Left ventricle myocardium inferior (tissue), 1 donor: ENCODE measurements around the gene NALCN. TPM values are rescaled to one million over a fixed set of nuclear protein-coding genes. Genes with fewer than 3 reads are reported as not detected.

Experiments used
- DNase-seq: peaks from one replicate; pipeline ENCODE4 v3.0.0-alpha.2; 2020
- H3K27ac ChIP-seq: fragments of 200-600 bp; replicated peaks from 2 replicates; pipeline ENCODE4 v1.8.0; 2021
- H3K27me3 ChIP-seq: fragments of 200-600 bp; 2 replicates; pipeline ENCODE4 v1.8.0; 2021; ENCODE audit warnings: low read depth
- H3K36me3 ChIP-seq: fragments of 200-600 bp; 2 replicates; pipeline ENCODE4 v1.8.0; 2021
- H3K4me1 ChIP-seq: fragments of 200-600 bp; 2 replicates; pipeline ENCODE4 v1.8.0; 2021
- H3K4me3 ChIP-seq: fragments of 200-600 bp; 2 replicates; pipeline ENCODE4 v1.8.0; 2021; ENCODE audit warnings: mild to moderate bottlenecking, moderate library complexity
- H3K9me3 ChIP-seq: fragments of 200-600 bp; replicated peaks from 2 replicates; pipeline ENCODE4 v1.8.0; 2021
- intact Hi-C: fragments of 100-400 bp; cut with micrococcal nuclease; formaldehyde crosslinking; loops from one replicate; pipeline ENCODE4 v1.11.0; 2022
- total RNA-seq: library from RNA; stranded (reverse); fragmentation: NEBNext Ultra II Directional; extraction: Animal tissue kit (Norgen Biotek cat#: 25700); gene quantifications from one replicate; pipeline ENCODE4 v1.2.1, GENCODE V29; 2021
- TF ChIP-seq, protein P1 (sequence below): fragments of 200-600 bp; IDR thresholded peaks from 2 replicates; pipeline ENCODE4 v1.8.0; 2021; ENCODE audit warnings: antibody characterized with exemption, mild to moderate bottlenecking, borderline replicate concordance
- donor health status: DM: no; HTN: yes; CAD: no; lungs with severe emphysema.

NALCN gene
- total RNA-seq, 1 donor from 2014 or later = 8.3 TPM

- intact Hi-C loops = no loop called here
- H3K4me3 ChIP-seq = no peak overlapping the region
- H3K9me3 ChIP-seq = no peaks in the 10 kb centered on the region
- no peak overlapping the region for H3K27ac ChIP-seq
- no peaks in the 10 kb centered on the region for H3K36me3 ChIP-seq
- no peaks in the 10 kb centered on the region for H3K27me3 ChIP-seq
- no peaks in the 10 kb centered on the region for H3K4me1 ChIP-seq
- no peak for DNase-seq
- TF ChIP-seq, protein P1, sequence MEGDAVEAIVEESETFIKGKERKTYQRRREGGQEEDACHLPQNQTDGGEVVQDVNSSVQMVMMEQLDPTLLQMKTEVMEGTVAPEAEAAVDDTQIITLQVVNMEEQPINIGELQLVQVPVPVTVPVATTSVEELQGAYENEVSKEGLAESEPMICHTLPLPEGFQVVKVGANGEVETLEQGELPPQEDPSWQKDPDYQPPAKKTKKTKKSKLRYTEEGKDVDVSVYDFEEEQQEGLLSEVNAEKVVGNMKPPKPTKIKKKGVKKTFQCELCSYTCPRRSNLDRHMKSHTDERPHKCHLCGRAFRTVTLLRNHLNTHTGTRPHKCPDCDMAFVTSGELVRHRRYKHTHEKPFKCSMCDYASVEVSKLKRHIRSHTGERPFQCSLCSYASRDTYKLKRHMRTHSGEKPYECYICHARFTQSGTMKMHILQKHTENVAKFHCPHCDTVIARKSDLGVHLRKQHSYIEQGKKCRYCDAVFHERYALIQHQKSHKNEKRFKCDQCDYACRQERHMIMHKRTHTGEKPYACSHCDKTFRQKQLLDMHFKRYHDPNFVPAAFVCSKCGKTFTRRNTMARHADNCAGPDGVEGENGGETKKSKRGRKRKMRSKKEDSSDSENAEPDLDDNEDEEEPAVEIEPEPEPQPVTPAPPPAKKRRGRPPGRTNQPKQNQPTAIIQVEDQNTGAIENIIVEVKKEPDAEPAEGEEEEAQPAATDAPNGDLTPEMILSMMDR = no peak
Measured at GRCh38 chr13:101346942-101347728, 69.2 kb downstream of the NALCN start.

GRCh38 chr13:101346161-101346560, 70.1 kb downstream of the NALCN start:
- Histone ChIP-seq H3K27me3 (no peaks in the 10 kb centered on the region), H3K36me3 (no peaks in the 10 kb centered on the region), H3K27ac (no peak overlapping the region), H3K4me3 (no peak overlapping the region), H3K9me3 (no peaks in the 10 kb centered on the region), H3K4me1 (no peaks in the 10 kb centered on the region)
- intact Hi-C loops = no loop called here
- no peak for DNase-seq
- TF ChIP-seq, protein P1 = no peak

GRCh38 chr13:101343128-101343787, 73.0 kb downstream of the NALCN start:
- no peaks in the 10 kb centered on the region for H3K9me3 ChIP-seq
- H3K27ac ChIP-seq = no peak overlapping the region
- no peak overlapping the region for H3K4me3 ChIP-seq
- intact Hi-C loops = no loop called here
- TF ChIP-seq, protein P1 = no peak
- no peaks in the 10 kb centered on the region for H3K36me3 ChIP-seq
- no peaks in the 10 kb centered on the region for H3K4me1 ChIP-seq
- H3K27me3 ChIP-seq = no peaks in the 10 kb centered on the region
- DNase-seq = no peak

DNA sequence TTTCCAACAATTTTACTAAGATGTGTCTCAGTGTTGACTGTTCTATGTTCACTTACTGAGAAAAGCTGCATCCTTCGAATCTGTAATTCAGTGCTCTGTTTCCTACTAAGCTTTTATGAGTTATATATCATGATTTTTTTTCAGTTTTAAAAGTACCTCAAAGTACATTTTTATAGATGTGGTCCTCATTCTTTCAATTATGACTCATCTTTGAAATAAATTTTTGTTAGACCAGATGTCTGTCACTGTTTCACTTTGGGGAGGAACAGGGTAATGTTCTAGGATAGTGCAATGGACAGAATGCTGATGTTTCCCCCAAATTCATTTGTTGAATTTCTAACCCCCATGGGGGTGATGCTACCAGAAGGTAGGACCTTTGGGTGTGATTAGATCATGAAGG, 74.8 kb downstream of the NALCN start:
- H3K4me1 ChIP-seq = no peaks in the 10 kb centered on the region
- no peaks in the 10 kb centered on the region for H3K9me3 ChIP-seq
- H3K36me3 ChIP-seq = no peaks in the 10 kb centered on the region
- H3K27me3 ChIP-seq = no peaks in the 10 kb centered on the region
- H3K4me3 ChIP-seq = no peak overlapping the region
- intact Hi-C loops = no loop called here
- TF ChIP-seq, protein P1 = no peak
- no peak overlapping the region for H3K27ac ChIP-seq
- no peak for DNase-seq

DNA sequence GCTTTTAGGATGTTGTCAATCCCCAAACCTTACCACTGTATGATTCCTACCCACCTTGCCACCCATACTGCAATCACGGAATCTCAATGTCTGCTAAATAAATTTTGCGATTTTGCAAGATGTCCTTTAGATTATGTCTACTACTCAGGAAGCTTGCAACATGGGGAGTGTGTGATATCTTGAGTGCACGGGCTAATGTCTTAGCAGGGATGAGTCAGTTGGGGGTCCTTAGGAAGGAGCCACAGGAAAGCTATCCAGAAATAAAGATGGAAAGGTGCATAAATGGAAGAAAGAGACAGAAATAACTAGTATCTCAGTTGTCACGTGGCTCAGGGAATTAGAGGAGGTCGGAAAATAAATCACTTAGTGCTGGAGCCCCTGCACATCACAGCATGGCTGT, 77.1 kb downstream of the NALCN start:
- TF ChIP-seq, protein P1 = no peak

More for the DNA sequence above, 77.1 kb downstream of the NALCN start:
- Histone ChIP-seq H3K9me3 (no peaks in the 10 kb centered on the region), H3K4me3 (no peak overlapping the region), H3K4me1 (no peaks in the 10 kb centered on the region), H3K36me3 (no peaks in the 10 kb centered on the region), H3K27ac (no peak overlapping the region), H3K27me3 (no peaks in the 10 kb centered on the region)
- intact Hi-C loops = no loop called here
- no peak for DNase-seq
